ENCODE data around the gene PSMD5.

DNA sequence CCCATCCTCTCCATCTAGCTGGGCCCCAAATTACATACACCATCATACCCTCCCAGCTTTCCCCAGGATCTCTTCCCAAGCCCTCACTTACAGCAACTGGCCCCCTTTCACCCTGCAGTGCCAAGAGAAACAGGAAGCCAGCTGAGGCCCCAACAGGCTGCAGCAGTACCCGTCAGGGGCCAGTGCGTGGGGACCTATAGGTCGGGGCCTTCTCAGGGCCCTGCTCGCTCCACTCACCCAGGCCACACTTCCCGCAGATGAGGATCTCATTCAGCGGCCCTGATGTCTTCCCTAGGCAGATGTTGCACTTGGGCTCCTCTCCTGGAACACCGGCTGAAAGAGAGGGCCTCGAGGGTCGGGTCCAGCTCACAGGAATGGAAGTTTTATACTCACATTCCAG, 27.5 kb upstream of the PSMD5 start:
- TF ChIP-seq CTCF (IDR thresholded peaks at IDR 0.05) (no peak), POLR2AphosphoS5 (IDR thresholded peaks at IDR 0.05; ENCODE audit: low read depth, low read length) (no peak), SIN3A (IDR thresholded peaks at IDR 0.05; ENCODE audit: borderline replicate concordance, insufficient read depth, low read depth, low read length) (no peak), REST (IDR thresholded peaks at IDR 0.05; ENCODE audit: insufficient read depth in 1 of 2, low read depth in 2 of 2, low read length in 1 of 2) (no peak)
